Spleen (tissue), 11 donors: Measurements from ENCODE around the gene GMDS. TPM values are rescaled to one million over a fixed set of nuclear protein-coding genes. Genes with fewer than 3 reads are reported as not detected.

Experiments used
- DNase-seq: peaks from one replicate; pipeline ENCODE4 v3.0.0-alpha.2; 2020
- H3K27ac ChIP-seq, 8 donors: fragments of 200-600 bp; sonication (generic) in 7 of 8; 1 replicate in 4 of 8; 2 replicates in 4 of 8; pipeline versions ENCODE4 v1.5.0 to v1.8.0; 2016 to 2021; ENCODE audit warnings: inconsistent platforms in 4 of 8, mild to moderate bottlenecking in 4 of 8, moderate library complexity in 1 of 8
- H3K27me3 ChIP-seq, 7 donors: fragments of 200-600 bp; sonication (generic) in 6 of 7; replicated peaks in 1 of 7; 1 replicate in 4 of 7; 2 replicates in 3 of 7; pipeline versions ENCODE4 v1.5.0 to v1.8.0; 2016 to 2021; ENCODE audit warnings: inconsistent platforms in 3 of 7, mild to moderate bottlenecking in 1 of 7
- H3K36me3 ChIP-seq, 6 donors: fragments of 200-600 bp; sonication (generic) in 5 of 6; 1 replicate in 4 of 6; 2 replicates in 2 of 6; pipeline versions ENCODE4 v1.5.0 to v1.8.0; 2016 to 2021; ENCODE audit warnings: inconsistent platforms in 2 of 6
- H3K4me1 ChIP-seq, 6 donors: fragments of 200-600 bp; sonication (generic) in 5 of 6; 1 replicate in 3 of 6; 2 replicates in 3 of 6; pipeline versions ENCODE4 v1.5.0 to v1.8.0; 2016 to 2021; ENCODE audit warnings: inconsistent platforms in 3 of 6
- H3K4me3 ChIP-seq, 8 donors: fragments of 200-600 bp; sonication (generic) in 7 of 8; 1 replicate in 4 of 8; 2 replicates in 4 of 8; pipeline versions ENCODE4 v1.5.0 to v1.8.0; 2016 to 2021; ENCODE audit warnings: inconsistent platforms in 4 of 8, mild to moderate bottlenecking in 4 of 8, moderate library complexity in 2 of 8
- H3K9me3 ChIP-seq, 8 donors: fragments of 200-600 bp; sonication (generic) in 7 of 8; 1 replicate in 4 of 8; 2 replicates in 4 of 8; pipeline versions ENCODE4 v1.5.0 to v1.8.0; 2016 to 2021; ENCODE audit warnings: inconsistent platforms in 4 of 8
- CTCF ChIP-seq, 11 experiments: fragments of 200-600 bp in 7 of 11; fragments of 450-650 bp in 4 of 11; sonication (generic) in 4 of 11; IDR thresholded peaks in 8 of 11; conservative IDR thresholded peaks in 3 of 11; 1 replicate in 7 of 11; 2 replicates in 4 of 11; pipeline versions ENCODE4 v1.4.0 to v1.8.0; 2016 to 2021; ENCODE audit warnings: antibody characterized with exemption in 11 of 11, inconsistent platforms in 4 of 11, mild to moderate bottlenecking in 1 of 11
- POLR2A ChIP-seq, 3 donors: fragments of 450-650 bp; IDR thresholded peaks; one replicate each; pipeline ENCODE4 v1.5.1; 2017; ENCODE audit warnings: antibody characterized with exemption in 3 of 3, mild to moderate bottlenecking in 1 of 3
- POLR2AphosphoS5 ChIP-seq, 3 donors: sonication (generic); formaldehyde crosslinking; IDR thresholded peaks; one replicate each; pipeline ENCODE4 v1.5.1; 2017; ENCODE audit warnings: antibody characterized with exemption in 3 of 3
- WGBS, 5 donors: extraction: QIAGEN DNeasy Blood & Tissue Kit in 3 of 5; methylation state at CpG; one replicate each; pipeline versions ENCODE4 v1.1.5 to v1.1.7; 2013 to 2018; 5-methylcytosine and 5-hydroxymethylcytosine counted together
- intact Hi-C: fragments of 100-400 bp; cut with DNase I; formaldehyde crosslinking; loops from one replicate; pipeline ENCODE4 v1.15.0; 2023; ENCODE audit warnings: low total_unique reads
- polyA plus RNA-seq, 3 donors: library from polyadenylated mRNA; stranded (reverse); fragments of 200-250 nt; gene quantifications; one replicate each; pipeline ENCODE4 v1.2.1, GENCODE V29; 2013
- total RNA-seq, 7 donors: library from RNA; depleted of rRNA in 3 of 7; stranded (reverse); fragments of >200 nt in 3 of 7; fragmentation: NEBNext Ultra II Directional in 4 of 7; extraction: Animal tissue kit (Norgen Biotek cat#: 25700) in 4 of 7; gene quantifications; one replicate each; pipeline versions ENCODE4 v1.1.0 to v1.2.1, GENCODE V29; 2016 to 2021
- donor health status: healthy with polysubstance abuse.
- donor health status: DM: no; HTN: no; CAD: no; lungs with moderate emphysema.
- donor health status: DM: no; HTN: no; CAD: no.
- donor health status: Bipolar disorder and iron deficiency.
- donor health status: healthy.
- donor health status: DM: no; HTN: no; CAD: no.
- donor health status: DM: yes; HTN: yes; CAD: no.

The GMDS gene
- total and polyA plus RNA-seq, 10 donors, result 9.1 to 30.8 (median 17.7) TPM

- peaks cover 0 to 4% (median 0%) of the 10 kb centered on the region in 6 donors for H3K4me1 ChIP-seq
- intact Hi-C loops, result no loop called here
- H3K36me3 ChIP-seq, result no peaks in the 10 kb centered on the region
- H3K27ac ChIP-seq, result no peak overlapping the region
- DNase-seq, result no peak
- no peak overlapping the region for H3K4me3 ChIP-seq
- H3K9me3 ChIP-seq, result no peaks in the 10 kb centered on the region
- peaks cover 0 to 5% (median 0%) of the 10 kb centered on the region in 7 donors for H3K27me3 ChIP-seq
- TF ChIP-seq POLR2A (IDR thresholded peaks at IDR 0.05) (no peak), CTCF (IDR thresholded peaks at IDR 0.05 in 8 of 11, conservative IDR thresholded peaks at IDR 0.05 in 3 of 11) (no peak), POLR2AphosphoS5 (IDR thresholded peaks at IDR 0.05) (no peak)
- 91 to 95% (median 94%) methylated on average over 7 of the region's 7 CpGs for WGBS, 5 donors
These were observed 379.8 kb downstream of the GMDS start for GRCh38 chr6:1865585-1865984.

- TF ChIP-seq CTCF (IDR thresholded peaks at IDR 0.05 in 8 of 11, conservative IDR thresholded peaks at IDR 0.05 in 3 of 11) (no peak), POLR2AphosphoS5 (IDR thresholded peaks at IDR 0.05) (no peak), POLR2A (IDR thresholded peaks at IDR 0.05) (no peak)
- intact Hi-C loops, result no loop called here
- Histone ChIP-seq H3K9me3 (no peaks in the 10 kb centered on the region), H3K4me3 (no peak overlapping the region), H3K27me3 (no peaks in the 10 kb centered on the region), H3K36me3 (no peaks in the 10 kb centered on the region), H3K4me1 (peaks cover 0 to 4% (median 0%) of the 10 kb centered on the region in 6 donors), H3K27ac (no peak overlapping the region)
- WGBS, 5 donors, result 90 to 94% (median 93%) methylated on average over 3 of the region's 3 CpGs
- no peak for DNase-seq
These were observed 380.9 kb downstream of the GMDS start for GRCh38 chr6:1864496-1864895.

- intact Hi-C loops, result no loop called here
- H3K4me1 ChIP-seq, result no peaks in the 10 kb centered on the region
- no peaks in the 10 kb centered on the region for H3K27me3 ChIP-seq
- TF ChIP-seq POLR2A (IDR thresholded peaks at IDR 0.05), result no peak
- H3K9me3 ChIP-seq, result no peaks in the 10 kb centered on the region
- WGBS, 5 donors, result 81 to 94% (median 81%) methylated on average over 2 of the region's 2 CpGs
- no peak for DNase-seq
- H3K27ac ChIP-seq, result no peak overlapping the region
- H3K36me3 ChIP-seq, result no peaks in the 10 kb centered on the region
- H3K4me3 ChIP-seq, result no peak overlapping the region
These were observed 383.0 kb downstream of the GMDS start for GRCh38 chr6:1862411-1862810.

GRCh38 chr6:1860756-1861348, 384.6 kb downstream of the GMDS start:
- TF ChIP-seq CTCF (IDR thresholded peaks at IDR 0.05 in 8 of 11, conservative IDR thresholded peaks at IDR 0.05 in 3 of 11), result no peak
- TF ChIP-seq POLR2AphosphoS5 (IDR thresholded peaks at IDR 0.05), result no peak
- TF ChIP-seq POLR2A (IDR thresholded peaks at IDR 0.05), result no peak
- intact Hi-C loops, result no loop called here
- H3K4me3 ChIP-seq, result no peak overlapping the region
- no peaks in the 10 kb centered on the region for H3K9me3 ChIP-seq
- H3K27ac ChIP-seq, result no peak overlapping the region
- DNase-seq, result no peak
- H3K27me3 ChIP-seq, result no peaks in the 10 kb centered on the region
- no peaks in the 10 kb centered on the region for H3K36me3 ChIP-seq
- H3K4me1 ChIP-seq, result peaks cover 0 to 12% (median 8%) of the 10 kb centered on the region in 6 donors
- 79 to 89% (median 88%) methylated on average over 4 of the region's 4 CpGs for WGBS, 5 donors
